Stimulated activated CD4-positive, alpha-beta T cell treated with anti-CD3 and anti-CD28 coated beads, Interleukin-12 subunit alpha, Interleukin-12 subunit beta, amount 100 ng/mL, for 4 hours (primary cell): ENCODE results near the gene CLINT1.
A peak's percentile ranks its signal among the peaks of the same experiment; 100 is the strongest.

Experiments used
- DNase-seq: peaks from one replicate; pipeline ENCODE4 v3.0.0-alpha.2; 2020

CLINT1 gene

DNA sequence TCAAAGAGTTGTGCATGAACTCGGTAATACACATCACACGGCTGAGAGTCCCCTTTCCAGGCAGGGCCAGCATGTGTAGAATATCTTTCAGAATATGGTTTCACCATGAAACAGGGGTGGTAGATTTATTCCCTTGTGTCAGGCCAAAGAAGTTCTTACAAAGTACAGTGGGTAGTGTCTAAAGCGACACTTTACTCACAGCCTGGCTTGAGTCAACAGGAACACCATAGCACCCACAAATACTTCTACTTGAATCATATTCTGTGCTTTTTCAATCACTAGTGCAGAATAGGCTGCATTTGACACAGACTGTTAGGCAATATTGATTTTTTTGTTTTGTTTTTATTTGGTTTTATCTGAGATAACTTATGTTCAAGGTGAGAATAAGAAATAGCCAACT, 102.8 kb downstream of the CLINT1 start:
- no peak for DNase-seq

DNA sequence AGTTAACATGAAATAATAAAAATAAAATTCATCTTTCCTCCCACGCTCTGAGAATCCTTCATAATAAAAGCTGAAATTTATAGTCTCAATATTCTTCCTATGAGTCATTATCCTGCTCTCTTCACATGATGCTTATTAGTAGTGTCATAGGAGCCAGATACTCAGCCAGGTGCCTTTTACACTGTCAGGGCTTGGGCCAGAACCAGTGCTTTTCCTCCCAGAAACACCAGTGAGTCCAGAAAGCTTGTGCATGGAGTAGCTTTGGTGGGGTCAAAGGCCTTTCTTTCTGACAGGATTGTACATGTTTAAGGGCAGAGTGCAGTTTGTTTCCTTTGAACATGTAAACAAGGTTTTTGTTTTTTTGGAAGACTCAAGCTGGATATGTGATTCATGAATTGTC, 108.6 kb downstream of the CLINT1 start:
- no peak for DNase-seq

DNA sequence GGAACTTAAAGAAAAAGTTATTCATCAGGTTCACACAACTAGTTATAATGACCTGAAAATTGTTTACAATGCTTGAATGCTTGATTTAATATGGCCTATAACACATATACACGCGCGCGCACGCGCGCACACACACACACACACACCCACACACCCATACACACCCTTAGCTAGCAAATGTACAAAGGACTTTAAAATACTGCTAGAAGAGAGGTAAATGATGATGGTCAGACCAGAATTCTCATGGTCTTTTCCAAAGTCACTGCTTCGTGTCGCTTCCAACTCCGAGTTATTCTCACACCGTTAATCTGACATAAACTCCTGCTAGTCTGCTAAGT, 109.5 kb downstream of the CLINT1 start:
- no peak for DNase-seq

DNA sequence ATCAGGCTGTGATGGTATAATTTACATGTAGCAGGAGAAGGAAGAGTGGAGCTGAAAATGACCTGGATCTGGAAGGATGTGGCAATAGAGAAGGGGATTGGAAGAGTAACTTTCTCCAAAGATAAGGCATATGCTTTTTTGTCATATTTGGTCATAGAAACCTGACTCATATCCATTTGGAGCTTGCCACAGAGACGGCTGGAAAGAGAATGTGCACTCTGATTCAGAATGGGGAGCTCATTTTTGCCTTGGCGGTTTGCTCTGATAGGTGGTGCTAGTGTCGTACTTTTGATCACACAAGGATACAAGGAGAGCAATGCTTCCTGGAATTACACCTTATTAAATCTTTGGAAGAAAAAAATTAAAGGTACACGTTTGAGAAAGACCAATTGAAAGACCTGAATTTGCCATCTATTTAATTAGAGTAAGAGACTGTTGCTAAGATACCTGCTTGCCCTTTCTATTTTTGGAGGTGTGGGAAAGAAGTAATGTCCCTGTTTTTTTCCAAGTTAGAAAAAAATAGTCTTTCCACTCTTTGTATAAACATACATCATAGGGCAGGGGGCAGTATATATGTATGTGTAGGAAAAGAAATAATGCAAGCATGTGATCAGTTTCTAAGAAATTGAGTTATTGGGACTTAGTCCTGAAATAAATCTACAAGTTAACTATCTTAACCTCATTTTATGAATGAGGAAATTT, 110.0 kb downstream of the CLINT1 start:
- no peak for DNase-seq

DNA sequence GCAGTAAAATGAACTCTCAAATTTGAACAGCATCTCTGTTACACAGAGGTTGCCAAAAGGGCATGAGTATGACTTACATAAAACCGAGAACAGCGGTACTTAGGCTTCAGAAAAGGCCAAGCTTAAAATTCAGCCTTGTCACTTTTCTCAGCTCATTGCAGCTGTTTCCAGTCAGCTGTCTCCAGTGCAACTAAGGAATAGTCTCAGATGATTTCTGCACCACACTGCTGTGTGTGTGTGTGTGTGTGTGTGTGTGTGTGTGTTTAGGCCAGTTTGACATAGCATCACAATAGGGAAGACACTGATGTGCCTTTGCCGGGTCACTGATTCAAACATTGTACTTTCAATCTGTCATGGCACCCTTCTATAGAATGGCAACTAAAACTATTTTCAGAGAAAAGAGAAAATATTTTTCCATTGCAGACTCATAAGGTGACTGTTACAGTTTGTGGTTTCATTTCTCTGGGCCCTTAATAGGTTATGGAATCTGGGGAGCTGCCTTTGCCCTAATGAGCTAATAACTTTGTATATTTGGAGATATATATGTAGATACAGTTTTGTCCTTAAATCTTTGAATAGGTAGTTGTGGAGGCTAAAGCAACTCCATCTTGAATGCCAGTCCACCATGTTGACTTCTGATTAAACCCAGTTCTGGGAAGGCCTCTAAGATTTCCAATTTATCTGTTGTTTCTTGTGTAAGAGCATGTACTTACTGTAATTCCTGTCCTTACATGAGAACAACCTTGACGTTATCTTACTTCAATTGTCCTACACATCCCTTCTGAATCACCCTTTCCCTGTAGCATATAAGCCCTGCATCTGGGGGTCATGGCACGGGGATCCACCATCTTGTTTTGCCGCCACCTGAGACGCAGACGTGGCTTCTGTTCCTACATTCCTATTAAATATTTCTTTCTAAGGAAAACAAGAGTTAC, 110.9 kb downstream of the CLINT1 start:
- DNase-seq, result no peak

DNA sequence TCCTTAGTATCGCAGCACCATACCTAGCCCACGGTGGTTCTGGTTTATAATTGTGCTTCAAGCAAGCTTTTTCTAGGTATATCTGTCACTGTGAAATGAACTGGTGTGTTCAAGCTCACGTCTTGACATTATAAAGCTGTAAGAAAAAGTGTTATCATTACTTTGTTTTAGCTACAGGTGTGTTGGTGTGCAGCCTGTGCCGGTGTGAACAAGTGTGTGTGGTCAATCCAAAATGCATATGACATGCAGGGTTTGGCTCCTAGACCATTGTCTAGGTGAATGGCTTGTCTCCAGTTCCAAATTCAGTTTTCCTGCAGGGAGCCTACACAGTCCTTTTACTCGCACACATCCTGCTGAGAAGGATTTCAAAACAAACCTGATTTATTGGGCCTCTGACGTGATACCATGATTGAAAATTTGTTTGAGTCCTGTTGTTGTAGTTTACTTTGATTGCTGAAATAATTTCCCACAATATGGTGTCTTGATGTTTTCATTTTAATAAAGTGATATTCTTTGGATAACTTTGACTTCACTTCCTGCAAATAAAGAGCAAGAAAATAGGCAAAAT, 111.7 kb downstream of the CLINT1 start:
- no peak for DNase-seq

DNA sequence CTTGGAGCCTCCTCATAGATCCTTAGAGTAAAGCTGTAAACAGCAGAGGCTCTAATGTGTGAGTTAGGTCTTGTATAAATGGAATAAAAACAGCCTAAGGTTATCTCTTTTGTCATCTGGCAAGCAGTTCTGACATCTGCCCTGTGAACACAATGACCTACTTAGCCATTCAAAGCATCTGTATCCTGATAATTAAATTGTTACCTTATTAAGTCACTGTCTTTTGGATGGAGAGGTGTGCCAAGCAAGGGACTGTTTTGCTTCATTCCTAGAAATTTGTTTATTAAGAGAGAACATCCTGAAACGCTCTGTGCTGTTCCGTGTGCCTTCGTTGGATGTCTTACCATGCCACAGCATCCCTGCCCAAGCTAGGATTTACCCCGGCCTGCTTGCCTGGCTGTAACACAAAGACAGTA, 113.9 kb downstream of the CLINT1 start:
- DNase-seq, result no peak

DNA sequence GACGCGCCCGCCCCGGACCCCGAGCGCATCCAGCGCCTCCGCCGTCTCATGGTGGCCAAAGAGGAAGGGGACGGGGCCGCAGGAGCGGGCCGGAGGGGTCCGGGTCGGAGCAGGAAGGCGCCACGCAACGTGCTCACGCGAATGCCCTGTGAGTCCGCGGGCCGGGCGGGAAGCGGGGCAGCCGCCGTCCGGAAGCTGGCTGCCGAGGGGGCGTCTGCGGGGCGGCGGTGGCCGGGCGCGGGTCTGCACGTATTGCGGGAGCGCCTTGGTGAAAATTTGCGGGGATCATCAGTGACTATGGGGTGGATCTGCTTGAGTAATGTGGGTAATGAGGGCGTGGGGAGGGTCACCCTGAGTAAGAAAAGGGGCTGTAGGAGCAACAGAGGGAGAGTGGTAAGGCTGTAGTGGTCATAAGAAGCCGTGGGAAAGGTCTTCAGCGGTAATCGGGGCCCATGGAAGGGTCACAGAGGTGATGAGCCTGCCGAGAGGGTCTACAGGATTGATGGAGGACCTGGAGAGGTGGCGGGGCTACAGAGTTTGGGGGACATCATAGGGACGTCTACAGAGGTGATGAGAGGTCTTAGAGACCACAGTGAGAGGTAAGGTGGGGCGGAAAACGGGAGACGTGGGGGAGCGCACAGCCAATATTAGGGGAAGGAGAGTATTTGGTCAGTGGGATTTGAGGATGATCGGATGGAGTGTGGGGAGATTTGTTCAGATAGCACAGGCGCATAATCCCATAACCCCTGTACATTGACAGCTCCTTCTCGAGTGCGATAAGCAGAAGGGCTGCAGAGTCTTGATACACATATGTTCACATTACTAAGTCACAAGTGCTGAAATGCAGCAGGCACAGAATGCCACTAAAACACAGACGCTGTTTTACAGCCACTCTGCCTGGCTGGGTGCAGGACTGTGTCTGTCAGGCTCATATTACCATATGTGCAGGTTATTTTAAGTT, 114.6 kb downstream of the CLINT1 start:
- DNase-seq, result peak; percentile 30

DNA sequence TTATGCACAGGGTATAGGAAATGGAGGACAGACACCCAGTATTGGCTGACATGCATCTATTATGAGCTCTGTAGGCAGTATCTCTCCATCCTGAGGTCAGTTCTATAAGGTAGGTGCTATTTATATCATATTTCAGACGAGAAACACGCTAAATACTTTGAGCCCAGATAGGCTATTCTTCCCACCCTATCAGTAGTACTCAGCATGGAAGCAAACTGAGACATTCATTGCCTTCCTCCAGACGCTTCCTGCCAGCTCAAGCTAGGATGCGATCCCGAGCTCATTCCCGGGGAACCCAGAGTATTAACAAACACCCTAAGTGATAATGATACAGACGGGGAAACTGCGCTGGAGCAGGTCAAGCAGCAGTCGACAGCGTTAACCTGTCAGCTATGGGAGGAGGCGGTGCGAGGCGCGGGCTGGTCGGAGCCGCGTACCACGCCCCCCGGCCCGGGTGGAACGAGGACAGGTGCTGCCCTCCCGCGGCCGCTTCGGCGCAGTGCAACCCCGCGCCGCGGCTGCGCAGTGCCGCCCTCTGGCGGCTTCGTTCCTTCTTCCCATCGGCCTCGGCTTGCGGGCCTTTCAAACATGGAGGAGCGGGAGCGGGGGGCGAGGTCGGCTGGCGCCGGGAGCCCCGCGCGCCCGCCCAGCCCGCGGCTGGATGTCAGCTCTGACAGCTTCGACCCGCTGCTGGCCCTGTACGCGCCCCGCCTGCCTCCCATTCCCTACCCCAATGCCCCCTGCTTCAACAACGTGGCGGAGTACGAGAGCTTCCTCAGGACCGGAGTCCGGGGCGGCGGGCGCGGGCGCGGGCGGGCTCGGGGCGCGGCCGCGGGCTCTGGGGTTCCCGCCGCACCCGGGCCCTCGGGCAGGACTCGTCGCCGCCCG, 115.5 kb downstream of the CLINT1 start, which contains the start of gene LSM11:
Gene LSM11 (plus strand): TSS at position 550 of the 888 bp plus-strand sequence. CDS start 39 bp downstream, at position 589.
- peak; percentile 91 for DNase-seq

DNA sequence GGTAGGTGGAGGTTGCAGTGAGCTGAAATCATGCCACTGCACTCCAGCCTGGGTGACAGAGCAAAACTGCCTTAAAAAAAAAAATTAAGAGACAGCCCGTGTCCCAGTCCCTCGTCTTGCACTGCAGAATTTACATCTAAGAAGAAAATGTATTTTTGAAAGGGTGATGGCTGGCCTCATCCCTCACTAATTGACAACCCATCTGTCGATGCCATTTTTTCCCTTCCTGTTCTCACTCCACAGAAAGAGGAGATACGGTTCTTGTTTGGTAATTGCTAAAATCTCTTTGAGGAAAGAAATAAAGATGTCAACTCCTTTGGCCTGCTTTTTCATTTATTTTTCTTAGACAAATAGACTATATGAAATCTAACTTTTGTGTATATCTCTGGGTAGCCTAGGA, 117.8 kb downstream of the CLINT1 start:
- DNase-seq, result no peak

DNA sequence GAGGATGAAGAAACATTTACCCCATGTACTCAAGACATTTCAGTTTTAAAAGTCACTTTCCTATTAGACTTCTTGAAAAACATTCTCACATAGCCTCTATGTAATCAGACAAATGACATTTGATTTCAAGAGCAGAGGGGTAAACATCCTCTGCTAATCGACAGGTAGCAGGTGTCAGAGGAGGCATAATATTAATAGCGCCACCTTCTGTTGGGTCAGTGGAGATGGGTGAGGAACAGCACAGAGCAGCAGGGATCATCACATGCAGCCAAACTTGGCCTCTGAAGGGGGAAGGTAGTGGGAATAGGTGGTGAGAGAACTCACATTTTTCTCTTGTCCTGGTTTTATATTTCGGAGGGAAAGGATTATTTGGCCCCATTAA, 118.7 kb downstream of the CLINT1 start:
- DNase-seq, result no peak

DNA sequence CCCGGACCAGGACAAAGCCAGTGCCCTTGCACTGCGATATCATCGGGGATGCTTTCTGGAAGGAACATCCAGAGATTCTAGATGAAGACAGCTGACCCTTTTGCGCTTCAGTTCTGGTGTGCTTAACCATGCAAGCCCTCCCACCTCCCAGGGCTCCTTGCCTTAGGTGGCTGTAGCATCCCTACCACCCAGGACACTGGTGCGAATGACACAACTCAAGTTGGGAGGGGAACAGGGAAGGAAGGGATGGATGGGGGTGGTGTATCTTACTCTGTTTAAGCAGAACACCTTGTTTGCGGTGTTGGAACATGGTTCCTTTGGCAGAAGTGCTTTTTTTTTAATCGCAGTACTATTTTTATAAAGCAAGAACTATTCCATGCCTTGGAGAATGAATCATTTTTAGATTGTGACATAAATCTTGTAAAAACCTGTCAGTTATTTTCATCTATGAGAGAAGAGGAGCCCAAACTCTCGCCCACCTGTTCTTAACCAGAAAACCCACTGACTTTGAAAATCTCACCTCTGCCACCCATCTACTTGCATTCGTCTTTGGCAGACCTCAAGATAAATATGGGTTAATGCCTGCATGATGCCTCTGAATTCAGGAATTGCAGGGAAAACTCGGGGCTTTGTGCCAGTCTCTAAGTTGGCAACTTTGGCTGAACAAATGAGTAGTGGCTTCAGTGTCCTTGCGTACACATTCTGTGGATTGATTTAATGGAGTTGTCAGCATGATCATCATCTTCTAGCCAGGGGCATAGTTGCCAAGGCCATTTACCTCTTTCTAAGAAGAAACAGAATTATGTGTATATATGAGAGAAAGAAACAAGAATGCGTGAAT, 119.3 kb downstream of the CLINT1 start:
- DNase-seq, result no peak

DNA sequence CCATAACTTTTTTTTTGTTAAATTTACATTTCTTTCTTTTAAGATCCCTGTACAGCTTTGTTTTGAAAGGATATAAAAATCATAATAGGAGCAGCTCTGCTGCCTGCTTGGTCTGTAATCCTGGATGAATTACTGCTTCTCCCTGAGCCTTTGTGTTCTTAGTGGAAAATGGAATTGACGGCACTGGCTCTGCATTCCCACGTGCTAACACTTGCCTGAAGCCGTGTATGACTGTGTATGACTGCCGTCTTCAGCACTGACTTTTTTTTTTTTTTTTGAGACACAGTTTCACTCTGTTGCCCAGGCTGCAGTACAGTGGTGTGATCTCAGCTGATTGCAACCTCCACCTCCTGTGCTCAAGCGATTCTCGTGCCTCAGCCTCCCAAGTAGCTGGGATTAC, 123.0 kb downstream of the CLINT1 start:
- no peak for DNase-seq
